ENCODE measurements around the gene TMEM176A. TPM values are rescaled to one million over a fixed set of nuclear protein-coding genes. Genes with fewer than 3 reads are reported as not detected.

The TMEM176A gene
- total and polyA plus RNA-seq, 2 of the 8 experiments (the other 6 are each of a cell fraction or from before 2014, with no cell fraction given) = 1.3 to 1.5 TPM

GRCh38 chr7:150780292-150780691, 20.3 kb upstream of the TMEM176A start:
- CTCF ChIA-PET (ENCODE audit: partially characterized antibody) = interaction anchor here (0.7 to 3.8 kb wide), 8 partner anchors 13 to 208 kb away, joined by 3 to 50 read pairs (median 4); partner anchors contain the start of gene AOC1

More at GRCh38 chr7:150780292-150780691, 20.3 kb upstream of the TMEM176A start:
- Histone ChIP-seq H2BK120ac (replicated peaks; ENCODE audit: low read depth, low read length) (no peak overlapping the region), H2AK5ac (ENCODE audit: low read depth, low read length) (no peak overlapping the region), H3K36me3 (ENCODE audit: control insufficient read depth in 2 of 4, insufficient read depth in 4 of 4, low read length in 3 of 4) (no peaks in the 10 kb centered on the region), H2BK20ac (ENCODE audit: low read length) (no peak overlapping the region), H3K4me1 (replicated peaks in 1 of 4; ENCODE audit: control insufficient read depth in 3 of 4, insufficient read depth in 4 of 4, low read length in 3 of 4) (no peaks in the 10 kb centered on the region), H3K9me3 (ENCODE audit: insufficient read depth in 2 of 2, low read depth in 1 of 2, low read length in 1 of 2) (no peaks in the 10 kb centered on the region), H4K5ac (ENCODE audit: insufficient read length, low read depth, low read length) (no peak overlapping the region), H3K27me3 (replicated peaks in 1 of 4; ENCODE audit: control insufficient read depth in 3 of 4, extremely low read depth in 1 of 4, insufficient read depth in 3 of 4, low read length in 3 of 4) (no peaks in the 10 kb centered on the region; a peak in 1 of 7 replicates), H3K27ac (ENCODE audit: low read depth, low read length) (no peak overlapping the region), H4K20me1 (replicated peaks in 1 of 2; ENCODE audit: control insufficient read depth in 1 of 2, insufficient read depth in 2 of 2, low read length in 2 of 2) (no peaks in the 10 kb centered on the region), H3K14ac (ENCODE audit: insufficient read length) (no peak overlapping the region), H2BK12ac (ENCODE audit: low read depth, low read length) (no peak overlapping the region), H3K23ac (ENCODE audit: insufficient read length) (no peak overlapping the region), H3K23me2 (ENCODE audit: low read depth, low read length) (no peaks in the 10 kb centered on the region), H3K4me3 (ENCODE audit: extremely low read depth in 1 of 4, insufficient read depth in 2 of 4, low read depth in 3 of 4, low read length in 4 of 4) (no peak overlapping the region), H2AFZ (ENCODE audit: low read length) (no peak overlapping the region), H2BK5ac (ENCODE audit: low read depth, low read length) (no peak overlapping the region), H3K9ac (replicated peaks in 1 of 4; ENCODE audit: extremely low read depth in 1 of 4, low read depth in 3 of 4, low read length in 3 of 4) (no peak overlapping the region), H3K4ac (replicated peaks; ENCODE audit: insufficient read length, low read depth, low read length) (no peak overlapping the region), H3K79me2 (ENCODE audit: control insufficient read depth in 1 of 2, insufficient read depth in 2 of 2, low read length in 2 of 2) (no peaks in the 10 kb centered on the region), H4K8ac (ENCODE audit: extremely low read depth, insufficient read depth, low read length) (no peak overlapping the region), H2BK15ac (ENCODE audit: low read length) (no peak overlapping the region), H3K18ac (ENCODE audit: extremely low read depth, low read length) (no peak overlapping the region), H3K79me1 (ENCODE audit: low read depth, low read length) (no peaks in the 10 kb centered on the region), H4K91ac (replicated peaks; ENCODE audit: insufficient read length, low read length) (no peak overlapping the region), H3K4me2 (ENCODE audit: insufficient read depth in 1 of 2, low read depth in 2 of 2, low read length in 2 of 2) (no peak overlapping the region), H3K56ac (replicated peaks; ENCODE audit: insufficient read length, low read depth, low read length) (no peak overlapping the region)
- TF ChIP-seq MAFK (IDR thresholded peaks at IDR 0.05; ENCODE audit: low read depth, low read length) (no peak), HDAC2 (IDR thresholded peaks at IDR 0.05; ENCODE audit: borderline replicate concordance in 1 of 2, low read depth in 2 of 2, low read length in 2 of 2) (no peak), JUN (IDR thresholded peaks at IDR 0.05; ENCODE audit: low read depth, low read length) (no peak), SIX5 (IDR thresholded peaks at IDR 0.05; ENCODE audit: low read depth, low read length) (no peak), CBX8 (IDR thresholded peaks at IDR 0.05; ENCODE audit: borderline replicate concordance, low read depth, low read length) (no peak), NANOG (IDR thresholded peaks at IDR 0.05; ENCODE audit: insufficient read depth, low read depth, low read length, poor library complexity, severe bottlenecking) (no peak), POLR2AphosphoS5 (IDR thresholded peaks at IDR 0.05; ENCODE audit: low read depth, low read length) (no peak), CEBPB (IDR thresholded peaks at IDR 0.05; ENCODE audit: low read depth, low read length) (no peak), CTBP2 (IDR thresholded peaks at IDR 0.05; ENCODE audit: borderline replicate concordance, insufficient read depth, insufficient read length, low read length) (no peak), E2F6 (IDR thresholded peaks at IDR 0.05) (no peak), BCL11A (IDR thresholded peaks at IDR 0.05; ENCODE audit: low read depth in 2 of 2, low read length in 2 of 2) (no peak), SIN3A (conservative IDR thresholded peaks at IDR 0.05 in 1 of 2, IDR thresholded peaks at IDR 0.05 in 1 of 2; ENCODE audit: low read depth in 1 of 2, low read length in 2 of 2) (no peak)
- 64% methylated on average over 3 of the region's 3 CpGs; no CpG with 5 or more reads in 1 of the 2 experiments for WGBS, 2 experiments (ENCODE audit: extremely low coverage in 1 of 2, insufficient coverage in 1 of 2, insufficient read length in 1 of 2, insufficient replicate concordance in 2 of 2, low coverage in 1 of 2, low lambda C conversion rate in 2 of 2, missing lambda C conversion rate in 1 of 2)
- POLR2A ChIA-PET (ENCODE audit: partially characterized antibody) = interaction anchor here (1.5 kb wide), 1 partner anchor 19 kb away, joined by 3 read pairs; no protein-coding TSS in a partner anchor
- FAIRE-seq = no peak
- no peak for DNase-seq (ENCODE audit: low read depth in 1 of 2, low spot score in 2 of 2)
